GM18502 (cell line): ENCODE results near the gene C19orf53.
"Not testable (repeated sequence)": the region's sequence is repeated elsewhere in the genome, so short reads cannot be mapped to it uniquely, and the experiment has no call there.

Experiments used
- ATAC-seq: cut with Tn5 transposase; IDR thresholded peaks from one replicate; pipeline ENCODE4 v1.9.1; 2021; ENCODE audit warnings: mild to moderate bottlenecking; ENCODE audit not compliant: unreplicated experiment, poor library complexity

C19orf53 gene

GRCh38 chr19:13762635-13763235 is 11.5 kb upstream of the C19orf53 start:
- no peak for ATAC-seq

- ATAC-seq, result no peak
Measured at GRCh38 chr19:13763265-13763664, 11.0 kb upstream of the C19orf53 start.

- ATAC-seq, result peak; percentile 68
Measured at GRCh38 chr19:13764101-13764807, 10.0 kb upstream of the C19orf53 start, which contains the start of gene MRI1. Gene MRI1 (plus strand): TSS chr19:13764522. CDS start chr19:13764589, 67 bp downstream.

- ATAC-seq, result peak; percentile 24
Measured at GRCh38 chr19:13764821-13765394, 9.3 kb upstream of the C19orf53 start.

DNA sequence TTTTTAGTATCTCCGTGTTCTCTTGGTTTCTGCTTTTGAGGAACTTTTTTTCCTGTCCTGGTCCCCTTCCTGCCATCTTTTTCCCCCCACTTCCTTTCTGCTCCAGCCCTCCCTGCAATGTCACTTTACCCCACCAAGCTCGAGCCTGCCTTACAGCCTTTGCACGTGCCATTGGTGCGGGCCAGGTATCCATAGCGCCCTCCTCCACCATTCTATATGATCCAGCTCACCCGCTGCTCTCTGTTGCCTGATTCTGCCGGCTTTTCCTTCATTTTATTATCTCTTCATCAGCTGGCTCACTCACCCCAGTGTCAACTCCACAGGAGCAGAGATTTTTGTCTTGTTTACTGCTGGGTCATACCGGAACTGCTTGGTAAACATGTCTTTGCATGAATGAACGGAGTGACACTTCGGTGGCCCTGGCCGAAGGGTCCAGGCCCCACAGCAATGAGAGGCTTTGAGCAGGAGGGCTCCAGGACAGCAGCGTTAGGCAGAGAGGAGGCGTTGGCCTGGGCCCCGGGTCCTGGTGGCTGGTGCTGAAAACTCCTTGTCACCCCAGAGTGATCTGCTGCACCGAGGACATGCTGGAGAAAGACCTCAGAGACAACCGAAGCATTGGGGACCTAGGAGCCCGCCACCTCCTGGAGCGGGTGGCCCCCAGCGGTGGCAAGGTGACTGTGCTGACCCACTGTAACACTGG is 8.7 kb upstream of the C19orf53 start:
- no peak for ATAC-seq

GRCh38 chr19:13766095-13766481 is 8.2 kb upstream of the C19orf53 start:
- ATAC-seq, result no peak

- ATAC-seq, result no peak
Measured at GRCh38 chr19:13768510-13768909, 5.7 kb upstream of the C19orf53 start.

DNA sequence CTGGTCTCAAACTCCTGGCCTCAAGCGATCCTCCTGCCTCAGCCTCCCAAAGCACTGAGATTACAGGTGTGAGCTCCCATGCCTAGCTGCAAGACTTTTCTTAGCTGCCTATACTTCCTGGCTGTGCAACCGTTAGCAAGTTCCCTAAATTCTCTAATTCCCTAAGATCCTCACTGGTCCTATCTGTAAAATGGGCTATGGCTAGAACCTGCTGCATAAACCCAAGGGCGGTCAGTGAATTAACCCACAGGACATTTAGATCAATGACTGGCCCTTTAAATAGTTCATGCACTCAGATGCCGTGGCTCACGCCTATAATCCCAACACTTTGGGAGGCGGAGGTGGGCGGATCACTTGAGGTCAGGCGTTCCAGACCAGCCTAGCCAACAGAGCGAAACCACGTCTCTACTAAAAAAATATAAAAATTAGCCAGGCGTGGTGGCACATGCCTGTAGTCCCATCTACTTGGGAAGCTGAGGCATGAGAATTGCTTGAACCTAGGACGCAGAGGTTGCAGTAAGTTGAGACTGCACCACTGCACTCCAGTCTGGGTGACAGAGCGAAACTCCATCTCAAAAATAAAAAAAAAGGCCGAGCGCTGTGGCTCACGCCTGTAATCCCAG is 4.1 kb upstream of the C19orf53 start:
- ATAC-seq, result no peak

DNA sequence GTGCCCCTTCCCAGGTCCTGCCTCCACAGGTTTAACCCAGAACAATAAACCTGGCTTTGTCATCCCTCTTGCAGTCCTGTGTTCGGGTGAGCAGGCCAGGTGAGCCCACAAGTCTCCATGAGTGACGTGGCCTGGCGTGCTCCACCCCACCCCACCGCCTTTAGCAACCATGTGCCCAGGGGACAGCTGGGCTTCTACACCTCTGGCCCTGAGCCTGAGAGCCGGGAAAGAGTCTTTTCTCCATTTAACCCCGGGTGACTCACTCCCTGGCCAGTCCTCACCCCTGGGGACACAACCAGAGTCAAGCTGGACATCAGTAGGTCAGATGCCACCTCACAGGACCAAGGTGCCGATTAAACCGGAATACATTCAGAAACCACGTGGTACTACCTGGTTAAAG is 4.1 kb downstream of the C19orf53 start:
- no peak for ATAC-seq

- ATAC-seq, result no peak
Measured at GRCh38 chr19:13778847-13779246, 4.6 kb downstream of the C19orf53 start.

DNA sequence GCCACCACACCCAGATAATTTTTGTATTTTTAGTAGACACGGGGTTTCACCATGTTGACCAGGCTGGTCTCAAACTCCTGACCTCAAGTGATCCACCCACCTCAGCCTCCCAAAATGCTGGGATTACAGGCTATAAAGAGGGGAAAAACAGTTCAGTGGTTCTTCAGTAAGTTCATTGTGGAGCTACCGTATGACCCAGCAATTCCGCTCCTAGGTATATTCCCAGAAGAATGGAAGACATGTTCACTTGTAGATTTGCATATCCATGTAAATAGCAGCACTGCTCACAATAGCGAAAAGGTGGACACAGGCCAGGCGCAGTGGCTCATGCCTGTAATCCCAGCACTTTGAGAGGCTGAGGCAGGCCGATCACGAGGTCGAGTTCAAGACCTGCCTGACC is 5.5 kb downstream of the C19orf53 start:
- not testable (repeated sequence) for ATAC-seq

DNA sequence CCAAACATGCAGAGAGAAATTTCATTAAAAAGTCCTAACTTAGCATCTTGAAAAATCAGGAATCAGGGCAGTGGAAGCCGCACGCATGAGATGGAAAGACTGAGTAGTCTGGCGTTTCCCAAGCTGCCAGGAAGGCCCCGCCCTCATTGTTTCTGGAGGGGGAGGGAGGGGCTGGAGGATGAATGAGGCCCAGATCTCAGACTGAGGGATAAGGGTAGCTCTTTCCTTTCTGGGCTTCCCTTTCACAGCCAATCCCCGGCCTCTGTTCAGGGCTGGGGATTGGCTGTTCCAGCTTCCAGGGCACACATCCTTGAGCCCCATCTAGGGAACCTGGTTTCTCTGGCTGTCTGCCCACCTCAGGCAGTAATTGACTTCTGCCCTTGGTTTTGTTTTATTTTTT is 7.3 kb downstream of the C19orf53 start:
- ATAC-seq, result no peak

DNA sequence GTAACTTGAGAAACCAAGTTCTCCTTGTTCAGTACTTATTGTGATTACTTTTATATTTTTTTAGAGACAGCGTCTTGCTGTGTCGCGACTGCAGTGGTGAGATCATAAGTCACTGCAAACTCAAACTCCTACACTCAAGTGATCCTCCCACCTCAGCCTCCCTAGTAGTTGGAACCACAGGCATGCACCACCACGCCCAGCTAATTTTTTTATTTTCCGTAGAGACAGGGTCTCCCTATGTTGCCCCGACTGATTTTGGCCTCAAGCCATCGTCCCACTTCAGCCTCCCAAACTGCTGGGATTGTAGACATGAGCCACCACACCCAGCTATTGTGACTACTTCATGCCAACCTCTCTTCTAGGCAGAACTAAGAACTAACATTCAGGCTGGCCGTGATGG is 8.3 kb downstream of the C19orf53 start:
- no peak for ATAC-seq

- ATAC-seq, result no peak
Measured at GRCh38 chr19:13783565-13784500, 9.6 kb downstream of the C19orf53 start.

GRCh38 chr19:13784731-13785452 is 10.6 kb downstream of the C19orf53 start:
- ATAC-seq, result no peak

- no peak for ATAC-seq
Measured at GRCh38 chr19:13788991-13789390, 14.7 kb downstream of the C19orf53 start.

GRCh38 chr19:13790354-13790753 is 16.1 kb downstream of the C19orf53 start:
- no peak for ATAC-seq

- ATAC-seq, result not testable (repeated sequence)
Measured at GRCh38 chr19:13793317-13793716, 19.1 kb downstream of the C19orf53 start.

- ATAC-seq, result no peak
Measured at GRCh38 chr19:13794398-13794756, 20.1 kb downstream of the C19orf53 start.
